ENCODE measurements around the gene CDC42EP4.

DNA sequence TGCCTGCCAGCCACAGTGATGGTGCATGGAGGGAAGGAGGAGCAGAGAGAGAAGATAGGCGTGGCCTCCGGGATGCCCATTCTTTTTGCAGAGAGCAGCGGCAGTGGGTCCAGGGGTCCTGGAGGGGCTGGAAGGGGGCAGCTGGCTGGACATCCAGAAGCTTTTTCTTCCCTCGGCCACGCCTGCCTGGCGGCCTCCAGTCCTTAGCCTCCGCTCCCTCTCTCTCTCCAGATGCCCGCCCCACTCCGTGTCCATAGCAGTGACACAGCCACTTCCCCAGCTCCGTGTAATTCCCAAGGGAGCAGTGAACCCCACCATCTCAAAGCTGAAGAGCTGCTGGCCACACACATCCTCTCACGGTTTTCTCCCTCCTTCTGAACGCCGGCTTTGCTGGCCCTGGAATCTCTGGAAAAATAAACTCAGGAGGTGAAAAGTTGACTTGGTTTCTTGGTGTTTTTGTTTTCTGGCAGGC is 26.3 kb upstream of the CDC42EP4 start:
- no peak for TF ChIP-seq SP1 (IDR thresholded peaks at IDR 0.05; ENCODE audit: low read depth, low read length)
- TF ChIP-seq SPI1 (IDR thresholded peaks at IDR 0.05; ENCODE audit: borderline replicate concordance, insufficient read depth, low read depth, low read length): no peak
- TF ChIP-seq POLR2A (IDR thresholded peaks at IDR 0.05; ENCODE audit: low read depth, low read length): no peak
- TF ChIP-seq HDAC2 (IDR thresholded peaks at IDR 0.05): no peak

All from GM12878 (cell line).